GM21825 (cell line): Measurements from ENCODE around the gene LRMDA.
"Not testable (repeated sequence)": the region's sequence is repeated elsewhere in the genome, so short reads cannot be mapped to it uniquely, and the experiment has no call there.

ENCODE experiments used
- ATAC-seq: cut with Tn5 transposase; IDR thresholded peaks from one replicate; pipeline ENCODE4 v1.9.1; 2021; ENCODE audit warnings: mild to moderate bottlenecking, moderate library complexity; ENCODE audit not compliant: unreplicated experiment

LRMDA gene

DNA sequence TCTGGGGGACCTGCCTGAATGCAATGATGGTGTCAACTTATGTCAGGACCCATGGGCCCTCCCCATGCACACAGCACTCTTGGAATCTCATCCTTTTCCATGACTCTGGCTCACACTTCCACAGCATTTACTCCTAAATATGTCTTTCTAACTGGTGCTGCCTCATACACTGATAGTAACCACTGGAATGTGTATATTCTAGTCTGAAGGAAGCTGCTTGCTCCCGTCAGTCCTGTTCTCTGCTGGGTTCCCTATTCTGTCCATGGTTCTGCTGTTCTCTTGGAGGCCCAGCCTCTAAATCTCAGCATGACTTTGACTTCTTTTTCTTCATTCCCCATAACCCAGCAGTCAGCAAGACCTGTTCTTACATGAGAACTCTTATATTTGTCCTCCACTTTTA, 1151.1 kb downstream of the LRMDA start:
- no peak for ATAC-seq

DNA sequence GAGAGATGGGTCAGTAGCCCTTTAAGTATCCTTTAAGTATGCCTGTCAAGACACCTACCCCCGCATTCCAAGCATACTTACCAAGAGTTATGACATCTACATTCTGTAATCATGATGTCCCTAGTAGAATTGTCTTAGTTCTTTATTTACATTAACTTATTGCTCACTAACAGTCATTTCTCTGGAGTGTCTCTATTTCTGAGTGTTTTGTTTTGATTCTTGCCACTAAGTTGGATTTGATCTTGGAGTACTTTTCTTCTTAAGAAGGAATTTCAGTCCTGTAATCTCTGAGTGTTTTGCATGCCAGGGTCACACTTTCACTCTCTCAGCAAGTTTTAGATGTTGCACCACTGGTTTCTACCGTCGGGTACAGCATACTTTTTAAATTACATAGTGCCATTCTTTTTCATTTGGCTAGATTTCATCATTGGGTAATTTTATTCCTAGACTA, 1152.3 kb downstream of the LRMDA start:
- no peak for ATAC-seq

DNA sequence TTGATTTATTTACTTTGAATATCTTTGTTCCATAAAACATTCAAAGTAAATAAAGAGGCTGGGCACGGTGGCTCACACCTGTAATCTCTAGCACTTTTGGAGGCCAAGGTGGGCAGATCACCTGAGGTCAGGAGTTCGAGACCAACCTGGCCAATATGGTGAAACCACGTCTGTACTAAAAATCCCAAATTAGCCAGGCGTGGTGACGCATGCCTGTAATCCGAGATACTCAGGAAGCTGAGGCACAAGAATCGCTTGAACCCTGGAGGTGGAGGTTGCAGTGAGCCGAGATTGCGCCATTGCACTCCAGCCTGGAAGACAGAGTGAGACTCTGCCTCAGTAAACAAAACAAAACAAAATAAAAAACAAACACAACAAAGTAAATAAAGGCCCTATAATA, 1153.0 kb downstream of the LRMDA start:
- not testable (repeated sequence) for ATAC-seq
